Spleen (tissue), 7 donors: ENCODE measurements around the gene ABCC5.

Source experiments
- CTCF ChIP-seq, 11 experiments: fragments of 200-600 bp in 7 of 11; fragments of 450-650 bp in 4 of 11; sonication (generic) in 4 of 11; IDR thresholded peaks in 8 of 11; conservative IDR thresholded peaks in 3 of 11; 1 replicate in 7 of 11; 2 replicates in 4 of 11; pipeline versions ENCODE4 v1.4.0 to v1.8.0; 2016 to 2021; ENCODE audit warnings: antibody characterized with exemption in 11 of 11, inconsistent platforms in 4 of 11, mild to moderate bottlenecking in 1 of 11
- POLR2A ChIP-seq, 3 donors: fragments of 450-650 bp; IDR thresholded peaks; one replicate each; pipeline ENCODE4 v1.5.1; 2017; ENCODE audit warnings: antibody characterized with exemption in 3 of 3, mild to moderate bottlenecking in 1 of 3
- POLR2AphosphoS5 ChIP-seq, 3 donors: sonication (generic); formaldehyde crosslinking; IDR thresholded peaks; one replicate each; pipeline ENCODE4 v1.5.1; 2017; ENCODE audit warnings: antibody characterized with exemption in 3 of 3
- donor health status: DM: no; HTN: no; CAD: no; lungs with moderate emphysema.
- donor health status: DM: no; HTN: no; CAD: no.
- donor health status: DM: no; HTN: no; CAD: no.

- TF ChIP-seq POLR2AphosphoS5 (IDR thresholded peaks at IDR 0.05): no peak
- TF ChIP-seq CTCF (IDR thresholded peaks at IDR 0.05 in 8 of 11, conservative IDR thresholded peaks at IDR 0.05 in 3 of 11): no peak
- no peak for TF ChIP-seq POLR2A (IDR thresholded peaks at IDR 0.05)
These were observed 41.7 kb upstream of the ABCC5 start for GRCh38 chr3:184059424-184059823.
